Right cardiac atrium (tissue), 5 donors: ENCODE data around the gene CPM. TPM values are rescaled to one million over a fixed set of nuclear protein-coding genes. Genes with fewer than 3 reads are reported as not detected.
"Not testable (repeated sequence)": the region's sequence is repeated elsewhere in the genome, so short reads cannot be mapped to it uniquely, and the experiment has no call there.

Experiments used
- ATAC-seq, 2 donors: fragments of 200-7000 bp; cut with Tn5 transposase; one replicate each; pipeline versions ENCODE4 v1.8.0 to v1.9.1; 2020; ENCODE audit warnings: moderate library complexity in 2 of 2, mild to moderate bottlenecking in 1 of 2
- DNase-seq, 3 donors: peaks; one replicate each; pipeline ENCODE4 v3.0.0-alpha.2; 2020
- H3K27ac ChIP-seq: one replicate; pipeline ENCODE4 v1.5.1; 2013; ENCODE audit warnings: mild to moderate bottlenecking, low read length, control low read depth, moderate library complexity
- H3K27me3 ChIP-seq: one replicate; pipeline ENCODE4 v1.6.1; 2013; ENCODE audit not compliant: control insufficient read depth, insufficient read depth
- H3K4me1 ChIP-seq: one replicate; pipeline ENCODE4 v1.6.1; 2013; ENCODE audit warnings: low read length; ENCODE audit not compliant: control insufficient read depth, insufficient read depth
- H3K4me3 ChIP-seq: one replicate; pipeline ENCODE4 v1.5.1; 2013; ENCODE audit warnings: low read length, control low read depth
- H3K9me3 ChIP-seq: one replicate; pipeline ENCODE4 v1.6.1; 2013; ENCODE audit warnings: low read length; ENCODE audit not compliant: control insufficient read depth
- WGBS: extraction: QIAGEN DNeasy Blood & Tissue Kit; methylation state at CpG from one replicate; pipeline ENCODE4 v1.1.7; 2013; 5-methylcytosine and 5-hydroxymethylcytosine counted together
- intact Hi-C, 4 donors: fragments of 100-400 bp; cut with DNase I; formaldehyde crosslinking; loops; one replicate each; pipeline versions ENCODE4 v1.11.0 to v1.14.0; 2022 to 2023
- polyA plus RNA-seq: library from polyadenylated mRNA; stranded (reverse); fragments of 200-250 nt; gene quantifications from one replicate; pipeline ENCODE4 v1.2.3, GENCODE V29; 2013
- total RNA-seq, 4 donors: library from RNA; stranded (reverse); fragmentation: NEBNext Ultra II Directional; extraction: Animal tissue kit (Norgen Biotek cat#: 25700); gene quantifications; one replicate each; pipeline ENCODE4 v1.2.1, GENCODE V29; 2021
- donor health status: healthy with polysubstance abuse.
- donor health status: DM: no; HTN: yes; CAD: no.
- donor health status: DM: no; HTN: no; CAD: no.
- donor health status: DM: no; HTN: yes; CAD: no; lungs with severe emphysema.
- donor health status: DM: yes; HTN: yes; CAD: no.

CPM gene
- total and polyA plus RNA-seq, 5 donors = 5.8 to 14.3 (median 8.4) TPM

- H3K27me3 ChIP-seq, H3K4me1 ChIP-seq, H3K4me3 ChIP-seq, H3K27ac ChIP-seq, intact Hi-C loops, H3K9me3 ChIP-seq, DNase-seq, ATAC-seq: not testable (repeated sequence)
- WGBS = 96% methylated on average over 19 of the region's 19 CpGs
Observed at GRCh38 chr12:68802911-68803651, 129.9 kb downstream of the CPM start.

- H3K27me3 ChIP-seq, H3K4me1 ChIP-seq, H3K9me3 ChIP-seq, ATAC-seq, H3K4me3 ChIP-seq, intact Hi-C loops, H3K27ac ChIP-seq, DNase-seq: not testable (repeated sequence)
- WGBS = 85% methylated on average over 2 of the region's 2 CpGs
Observed at GRCh38 chr12:68802372-68802745, 130.6 kb downstream of the CPM start.

Other genes with a start within 250 kb of the CPM start
- gene NUP107, start 246.2 kb downstream of the CPM start, total RNA-seq = 10 to 100 TPM; 21.8 to 30.3 (median 25.6) TPM
- 14.4 TPM for gene NUP107, start 246.2 kb downstream of the CPM start, polyA plus RNA-seq
- 1 to 10 TPM; 5.2 to 9.6 (median 6.7) TPM for gene SLC35E3, start 187.0 kb downstream of the CPM start, total RNA-seq
- 5.5 TPM for gene SLC35E3, start 187.0 kb downstream of the CPM start, polyA plus RNA-seq
- 10 to 100 TPM; 44.6 to 60.8 (median 48.8) TPM for gene MDM2, start 125.0 kb downstream of the CPM start, total RNA-seq
- gene MDM2, start 125.0 kb downstream of the CPM start, polyA plus RNA-seq = 19.6 TPM